Liver (tissue), 3 donors: ENCODE results near the gene PLD4.

Source experiments
- EGR1 ChIP-seq, 2 donors: IDR thresholded peaks; 2 replicates each; pipeline ENCODE4 v1.6.1; 2016 to 2018; ENCODE audit warnings: antibody characterized with exemption in 2 of 2, low read depth in 2 of 2
- TF ChIP-seq, protein P1 (sequence below): fragments of 150-350 bp; IDR thresholded peaks from 2 replicates; pipeline ENCODE4 v1.5.1; 2017; ENCODE audit warnings: improper control_type of control experiment, low read depth, low read length; ENCODE audit not compliant: missing input control
- TF ChIP-seq, protein P2 (sequence below): IDR thresholded peaks from 2 replicates; pipeline ENCODE4 v1.6.1; 2016; ENCODE audit warnings: antibody characterized with exemption, mild to moderate bottlenecking
- TF ChIP-seq, protein P3 (sequence below): IDR thresholded peaks from 2 replicates; pipeline ENCODE4 v1.6.1; 2016; ENCODE audit warnings: antibody characterized with exemption
- TF ChIP-seq, protein P4 (sequence below): IDR thresholded peaks from 2 replicates; pipeline ENCODE4 v1.6.1; 2016; ENCODE audit warnings: antibody characterized with exemption
- donor health status: healthy.
- donor health status: healthy.

DNA sequence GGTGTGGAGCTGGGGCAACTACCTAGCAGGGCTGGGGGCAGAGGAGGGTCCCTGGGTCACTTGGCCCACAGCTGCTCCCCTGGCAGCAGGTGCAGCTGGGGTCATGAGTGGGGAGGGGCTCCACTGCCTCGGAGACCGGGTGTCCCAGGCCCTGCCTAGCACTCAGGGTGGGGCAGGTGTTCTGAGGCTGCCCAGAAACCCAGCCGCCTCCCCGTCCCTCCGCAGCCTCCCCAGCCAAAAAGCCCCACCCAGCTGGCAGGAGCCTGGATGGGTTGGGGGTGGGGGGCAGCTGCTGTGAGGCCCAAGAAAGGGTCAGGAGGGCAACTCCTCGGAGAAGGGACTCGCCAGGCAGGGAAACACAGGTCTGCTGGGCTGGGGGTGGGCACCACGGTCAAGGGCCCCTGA lies 42.3 kb downstream of the PLD4 start:
- TF ChIP-seq, protein P1, sequence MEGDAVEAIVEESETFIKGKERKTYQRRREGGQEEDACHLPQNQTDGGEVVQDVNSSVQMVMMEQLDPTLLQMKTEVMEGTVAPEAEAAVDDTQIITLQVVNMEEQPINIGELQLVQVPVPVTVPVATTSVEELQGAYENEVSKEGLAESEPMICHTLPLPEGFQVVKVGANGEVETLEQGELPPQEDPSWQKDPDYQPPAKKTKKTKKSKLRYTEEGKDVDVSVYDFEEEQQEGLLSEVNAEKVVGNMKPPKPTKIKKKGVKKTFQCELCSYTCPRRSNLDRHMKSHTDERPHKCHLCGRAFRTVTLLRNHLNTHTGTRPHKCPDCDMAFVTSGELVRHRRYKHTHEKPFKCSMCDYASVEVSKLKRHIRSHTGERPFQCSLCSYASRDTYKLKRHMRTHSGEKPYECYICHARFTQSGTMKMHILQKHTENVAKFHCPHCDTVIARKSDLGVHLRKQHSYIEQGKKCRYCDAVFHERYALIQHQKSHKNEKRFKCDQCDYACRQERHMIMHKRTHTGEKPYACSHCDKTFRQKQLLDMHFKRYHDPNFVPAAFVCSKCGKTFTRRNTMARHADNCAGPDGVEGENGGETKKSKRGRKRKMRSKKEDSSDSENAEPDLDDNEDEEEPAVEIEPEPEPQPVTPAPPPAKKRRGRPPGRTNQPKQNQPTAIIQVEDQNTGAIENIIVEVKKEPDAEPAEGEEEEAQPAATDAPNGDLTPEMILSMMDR, result no peak
- TF ChIP-seq, protein P2, sequence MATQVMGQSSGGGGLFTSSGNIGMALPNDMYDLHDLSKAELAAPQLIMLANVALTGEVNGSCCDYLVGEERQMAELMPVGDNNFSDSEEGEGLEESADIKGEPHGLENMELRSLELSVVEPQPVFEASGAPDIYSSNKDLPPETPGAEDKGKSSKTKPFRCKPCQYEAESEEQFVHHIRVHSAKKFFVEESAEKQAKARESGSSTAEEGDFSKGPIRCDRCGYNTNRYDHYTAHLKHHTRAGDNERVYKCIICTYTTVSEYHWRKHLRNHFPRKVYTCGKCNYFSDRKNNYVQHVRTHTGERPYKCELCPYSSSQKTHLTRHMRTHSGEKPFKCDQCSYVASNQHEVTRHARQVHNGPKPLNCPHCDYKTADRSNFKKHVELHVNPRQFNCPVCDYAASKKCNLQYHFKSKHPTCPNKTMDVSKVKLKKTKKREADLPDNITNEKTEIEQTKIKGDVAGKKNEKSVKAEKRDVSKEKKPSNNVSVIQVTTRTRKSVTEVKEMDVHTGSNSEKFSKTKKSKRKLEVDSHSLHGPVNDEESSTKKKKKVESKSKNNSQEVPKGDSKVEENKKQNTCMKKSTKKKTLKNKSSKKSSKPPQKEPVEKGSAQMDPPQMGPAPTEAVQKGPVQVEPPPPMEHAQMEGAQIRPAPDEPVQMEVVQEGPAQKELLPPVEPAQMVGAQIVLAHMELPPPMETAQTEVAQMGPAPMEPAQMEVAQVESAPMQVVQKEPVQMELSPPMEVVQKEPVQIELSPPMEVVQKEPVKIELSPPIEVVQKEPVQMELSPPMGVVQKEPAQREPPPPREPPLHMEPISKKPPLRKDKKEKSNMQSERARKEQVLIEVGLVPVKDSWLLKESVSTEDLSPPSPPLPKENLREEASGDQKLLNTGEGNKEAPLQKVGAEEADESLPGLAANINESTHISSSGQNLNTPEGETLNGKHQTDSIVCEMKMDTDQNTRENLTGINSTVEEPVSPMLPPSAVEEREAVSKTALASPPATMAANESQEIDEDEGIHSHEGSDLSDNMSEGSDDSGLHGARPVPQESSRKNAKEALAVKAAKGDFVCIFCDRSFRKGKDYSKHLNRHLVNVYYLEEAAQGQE, result no peak
- TF ChIP-seq, protein P3, sequence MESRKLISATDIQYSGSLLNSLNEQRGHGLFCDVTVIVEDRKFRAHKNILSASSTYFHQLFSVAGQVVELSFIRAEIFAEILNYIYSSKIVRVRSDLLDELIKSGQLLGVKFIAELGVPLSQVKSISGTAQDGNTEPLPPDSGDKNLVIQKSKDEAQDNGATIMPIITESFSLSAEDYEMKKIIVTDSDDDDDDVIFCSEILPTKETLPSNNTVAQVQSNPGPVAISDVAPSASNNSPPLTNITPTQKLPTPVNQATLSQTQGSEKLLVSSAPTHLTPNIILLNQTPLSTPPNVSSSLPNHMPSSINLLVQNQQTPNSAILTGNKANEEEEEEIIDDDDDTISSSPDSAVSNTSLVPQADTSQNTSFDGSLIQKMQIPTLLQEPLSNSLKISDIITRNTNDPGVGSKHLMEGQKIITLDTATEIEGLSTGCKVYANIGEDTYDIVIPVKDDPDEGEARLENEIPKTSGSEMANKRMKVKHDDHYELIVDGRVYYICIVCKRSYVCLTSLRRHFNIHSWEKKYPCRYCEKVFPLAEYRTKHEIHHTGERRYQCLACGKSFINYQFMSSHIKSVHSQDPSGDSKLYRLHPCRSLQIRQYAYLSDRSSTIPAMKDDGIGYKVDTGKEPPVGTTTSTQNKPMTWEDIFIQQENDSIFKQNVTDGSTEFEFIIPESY, result no peak
- TF ChIP-seq, protein P4, sequence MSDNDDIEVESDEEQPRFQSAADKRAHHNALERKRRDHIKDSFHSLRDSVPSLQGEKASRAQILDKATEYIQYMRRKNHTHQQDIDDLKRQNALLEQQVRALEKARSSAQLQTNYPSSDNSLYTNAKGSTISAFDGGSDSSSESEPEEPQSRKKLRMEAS, result no peak
- no peak for TF ChIP-seq EGR1 (IDR thresholded peaks at IDR 0.05; ENCODE audit: low read depth in 2 of 2)
